ENCODE results near the gene C3orf38.
"Not testable (repeated sequence)": the region's sequence is repeated elsewhere in the genome, so short reads cannot be mapped to it uniquely, and the experiment has no call there.

The C3orf38 gene

GRCh38 chr3:88149509-88150362, at the start of gene C3orf38:
Gene C3orf38 (plus strand): TSS chr3:88149959. CDS start chr3:88150053, 94 bp downstream.
- DNase-seq: peak; percentile 56 to 95 (median 85)

- no peak for DNase-seq
Observed at GRCh38 chr3:88101142-88101541, 48.6 kb upstream of the C3orf38 start.

GRCh38 chr3:88105325-88105724, 44.4 kb upstream of the C3orf38 start:
- DNase-seq: no peak

- DNase-seq: no peak
Observed at GRCh38 chr3:88112289-88112688, 37.5 kb upstream of the C3orf38 start.

GRCh38 chr3:88113311-88114162, 36.2 kb upstream of the C3orf38 start:
- DNase-seq: peak in 23 of 56 donors; percentile 0 to 78 (median 7)

GRCh38 chr3:88114878-88115549, 34.7 kb upstream of the C3orf38 start:
- DNase-seq: no peak

GRCh38 chr3:88117683-88118082, 32.1 kb upstream of the C3orf38 start:
- no peak for DNase-seq

- DNase-seq: not testable (repeated sequence)
Observed at GRCh38 chr3:88118603-88119002, 31.2 kb upstream of the C3orf38 start.

- no peak for DNase-seq
Observed at GRCh38 chr3:88123526-88123925, 26.2 kb upstream of the C3orf38 start.

GRCh38 chr3:88131695-88132094, 18.1 kb upstream of the C3orf38 start:
- no peak for DNase-seq

GRCh38 chr3:88132894-88133293, 16.9 kb upstream of the C3orf38 start:
- DNase-seq: no peak

- DNase-seq: no peak
Observed at GRCh38 chr3:88133711-88134263, 16.0 kb upstream of the C3orf38 start.

GRCh38 chr3:88137836-88138235, 11.9 kb upstream of the C3orf38 start:
- no peak for DNase-seq

GRCh38 chr3:88141458-88142083, 8.2 kb upstream of the C3orf38 start:
- DNase-seq: no peak

- no peak for DNase-seq
Observed at GRCh38 chr3:88142094-88142624, 7.6 kb upstream of the C3orf38 start.

GRCh38 chr3:88147261-88147660, 2.5 kb upstream of the C3orf38 start:
- no peak for DNase-seq

GRCh38 chr3:88148651-88149050, 1.1 kb upstream of the C3orf38 start:
- no peak for DNase-seq

- peak in 7 of 56 donors; percentile 25 to 63 (median 50) for DNase-seq
Observed at GRCh38 chr3:88149101-88149508, 654 bp upstream of the C3orf38 start.

- peak in 2 of 56 donors; percentile 16 to 17 for DNase-seq
Observed at GRCh38 chr3:88150371-88150770, 612 bp downstream of the C3orf38 start.

- DNase-seq: no peak
Observed at GRCh38 chr3:88150806-88151205, 1.0 kb downstream of the C3orf38 start.

- no peak for DNase-seq
Observed at GRCh38 chr3:88151358-88151757, 1.6 kb downstream of the C3orf38 start.

Measured in amygdala (tissue), 56 donors.